Skin epidermis (tissue), 12 donors: ENCODE results near the gene GRIA3.
"Not testable (repeated sequence)": the region's sequence is repeated elsewhere in the genome, so short reads cannot be mapped to it uniquely, and the experiment has no call there.

Experiments
- H3K27ac ChIP-seq, 21 experiments: fragments of 200-600 bp; sonication (generic) in 11 of 21; one replicate each; pipeline ENCODE4 v1.5.0; 2020; ENCODE audit warnings: mild to moderate bottlenecking in 3 of 21, inconsistent platforms in 2 of 21, moderate library complexity in 2 of 21
- H3K4me3 ChIP-seq, 7 experiments: fragments of 200-600 bp; sonication (generic) in 2 of 7; one replicate each; pipeline ENCODE4 v1.5.0; 2020; ENCODE audit warnings: inconsistent platforms in 2 of 7, mild to moderate bottlenecking in 2 of 7, moderate library complexity in 1 of 7

GRIA3 gene

DNA sequence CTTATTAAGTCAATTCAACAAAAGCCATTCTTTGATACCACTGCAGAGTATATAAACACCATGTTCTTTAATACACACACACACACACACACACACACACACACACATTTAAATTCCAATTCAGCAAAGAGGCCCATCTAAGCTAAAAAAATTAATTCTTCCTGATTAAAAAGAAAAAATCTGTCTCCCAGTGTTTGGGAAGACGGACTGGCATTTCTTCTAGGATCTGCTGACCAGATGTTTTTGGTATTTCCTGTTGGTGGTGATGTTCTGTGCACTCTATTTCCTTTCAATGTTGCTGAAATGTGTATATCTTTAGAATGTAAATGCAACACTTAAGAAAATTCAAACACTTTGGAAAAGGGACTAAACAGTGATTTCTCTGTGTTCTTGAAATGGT is 304.9 kb downstream of the GRIA3 start:
- no peak overlapping the region for H3K4me3 ChIP-seq
- H3K27ac ChIP-seq = no peak overlapping the region

DNA sequence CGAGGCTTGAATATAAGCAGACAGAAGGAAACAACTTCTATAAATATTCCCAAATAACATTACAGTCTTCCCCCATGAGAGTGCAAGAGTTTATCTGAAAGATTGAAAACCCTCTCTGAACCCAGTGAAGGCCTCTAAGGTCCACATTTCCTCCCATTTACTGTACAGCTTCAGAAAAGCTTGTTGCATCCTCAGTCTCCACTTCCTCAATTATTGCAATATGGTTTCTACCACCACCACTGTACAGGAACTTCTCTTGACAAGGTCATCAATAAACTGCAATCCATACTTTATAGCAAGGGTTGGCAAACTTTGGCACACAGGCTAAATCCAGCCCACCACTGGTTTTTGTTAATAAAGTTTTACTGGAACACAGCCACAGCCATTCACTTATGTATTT is 309.8 kb downstream of the GRIA3 start:
- H3K27ac ChIP-seq = no peak overlapping the region

DNA sequence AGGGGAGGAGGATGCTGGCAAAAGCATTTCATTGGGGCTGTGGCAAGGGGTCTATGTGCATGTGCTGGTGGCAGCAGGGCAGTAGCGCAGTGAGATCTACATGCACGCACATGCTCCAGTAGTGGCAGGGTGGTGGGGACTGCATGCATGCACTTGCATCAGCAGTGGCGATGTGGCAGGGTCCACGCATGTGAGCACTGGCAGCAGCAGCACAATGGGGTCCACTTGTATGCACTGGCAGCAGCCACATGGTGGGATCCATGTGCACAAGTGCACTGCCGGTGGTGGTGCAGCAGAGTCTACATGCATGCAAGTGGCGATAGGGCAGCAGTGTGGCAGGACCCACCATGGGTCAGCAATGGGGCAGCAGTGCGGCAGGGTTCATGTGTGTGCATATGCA is 315.7 kb downstream of the GRIA3 start:
- Histone ChIP-seq H3K27ac (no peak overlapping the region), H3K4me3 (no peak overlapping the region)

More for the DNA sequence above, 309.8 kb downstream of the GRIA3 start:
- no peak overlapping the region for H3K4me3 ChIP-seq

DNA sequence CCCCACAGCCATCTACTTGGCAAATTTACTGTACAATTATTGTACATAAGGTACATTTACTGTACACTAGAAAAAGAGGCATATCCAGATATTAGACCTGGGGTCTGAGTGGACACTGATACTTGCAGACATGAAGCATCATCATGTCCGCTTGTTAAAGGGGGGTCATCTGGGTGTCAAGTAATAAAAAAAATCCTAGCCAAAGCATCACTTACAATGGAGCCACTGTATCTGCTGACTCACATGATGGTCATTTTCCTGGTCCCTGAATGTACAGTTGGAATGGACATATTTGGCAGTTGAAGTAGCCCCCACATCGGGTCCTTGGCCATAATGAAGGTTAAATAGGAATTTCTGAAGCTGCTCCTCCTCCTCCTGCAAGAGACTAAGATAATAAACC is 320.0 kb downstream of the GRIA3 start:
- H3K4me3 ChIP-seq = no peak overlapping the region
- H3K27ac ChIP-seq = no peak overlapping the region

- Histone ChIP-seq H3K4me3 (no peak overlapping the region), H3K27ac (no peak overlapping the region)
These were observed 320.7 kb downstream of the GRIA3 start for GRCh38 chrX:123504630-123505270.

- Histone ChIP-seq H3K4me3 (peak overlapping the region in 2 of 7 experiments; percentile 19 to 22), H3K27ac (no peak overlapping the region)
These were observed 329.7 kb downstream of the GRIA3 start for GRCh38 chrX:123513585-123514278.

- not testable (repeated sequence) for H3K27ac ChIP-seq
- H3K4me3 ChIP-seq = peak overlapping the region in 2 of 7 experiments; percentile 19 to 22
These were observed 330.2 kb downstream of the GRIA3 start for GRCh38 chrX:123514279-123514640.

DNA sequence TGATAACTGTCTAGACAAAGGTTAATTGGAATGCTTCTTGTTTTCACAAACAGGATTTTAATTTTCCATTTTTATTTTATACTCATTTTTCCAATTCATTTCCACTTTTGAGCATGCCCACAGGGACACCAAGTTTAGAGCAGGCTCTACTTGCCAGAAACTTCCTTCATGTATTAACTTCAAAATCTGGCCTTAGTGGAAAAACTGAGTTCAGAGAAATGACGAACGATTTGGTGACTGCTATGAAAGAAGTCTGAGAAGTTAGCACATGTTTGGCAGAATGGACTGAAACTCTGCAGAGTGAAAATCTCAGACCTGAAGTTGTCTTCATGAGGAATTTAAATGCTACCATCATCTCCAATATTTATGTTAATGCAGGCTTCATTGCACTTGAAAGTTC is 334.7 kb downstream of the GRIA3 start:
- Histone ChIP-seq H3K27ac (no peak overlapping the region), H3K4me3 (no peak overlapping the region)

- H3K4me3 ChIP-seq = no peak overlapping the region
- H3K27ac ChIP-seq = no peak overlapping the region
These were observed 341.1 kb downstream of the GRIA3 start for GRCh38 chrX:123525123-123525725.

- not testable (repeated sequence) for H3K4me3 ChIP-seq, H3K27ac ChIP-seq
These were observed 346.6 kb downstream of the GRIA3 start for GRCh38 chrX:123530726-123531125.
